ENCODE measurements around the gene MAPT.

Gene MAPT

GRCh38 chr17:46035112-46035818 lies 140.9 kb downstream of the MAPT start:
- H3K9me3 ChIP-seq: no peaks in the 10 kb centered on the region
- peaks cover 73 to 96% (median 93%) of the 10 kb centered on the region in 3 donors for H3K36me3 ChIP-seq
- no peak overlapping the region for H3K27ac ChIP-seq
- no peak for TF ChIP-seq CTCF (IDR thresholded peaks at IDR 0.05)
- intact Hi-C loops (cut with DNase I; ENCODE audit: low total_unique reads): no loop called here
- no peaks in the 10 kb centered on the region for H3K4me1 ChIP-seq
- H3K27me3 ChIP-seq: no peaks in the 10 kb centered on the region
- no peak for DNase-seq
- H3K4me3 ChIP-seq: no peak overlapping the region

GRCh38 chr17:46036491-46036890 lies 142.1 kb downstream of the MAPT start:
- Histone ChIP-seq H3K27me3 (no peaks in the 10 kb centered on the region), H3K27ac (no peak overlapping the region), H3K9me3 (no peaks in the 10 kb centered on the region), H3K36me3 (peaks cover 61 to 84% (median 81%) of the 10 kb centered on the region in 3 donors), H3K4me3 (no peak overlapping the region), H3K4me1 (no peaks in the 10 kb centered on the region)
- intact Hi-C loops (cut with DNase I; ENCODE audit: low total_unique reads): no loop called here
- TF ChIP-seq CTCF (IDR thresholded peaks at IDR 0.05): no peak
- no peak for DNase-seq

- Histone ChIP-seq H3K9me3 (no peaks in the 10 kb centered on the region), H3K27me3 (no peaks in the 10 kb centered on the region), H3K27ac (no peak overlapping the region), H3K36me3 (peaks cover 50 to 71% (median 68%) of the 10 kb centered on the region in 3 donors), H3K4me1 (no peaks in the 10 kb centered on the region), H3K4me3 (no peak overlapping the region)
- DNase-seq: no peak
- TF ChIP-seq CTCF (IDR thresholded peaks at IDR 0.05): no peak
- intact Hi-C loops (cut with DNase I; ENCODE audit: low total_unique reads): no loop called here
These were observed 143.4 kb downstream of the MAPT start for GRCh38 chr17:46037722-46038255.

- H3K4me1 ChIP-seq: no peaks in the 10 kb centered on the region
- no peak overlapping the region for H3K27ac ChIP-seq
- DNase-seq: no peak
- no peaks in the 10 kb centered on the region for H3K9me3 ChIP-seq
- H3K36me3 ChIP-seq: peaks cover 44 to 67% (median 62%) of the 10 kb centered on the region in 3 donors
- intact Hi-C loops (cut with DNase I; ENCODE audit: low total_unique reads): no loop called here
- TF ChIP-seq CTCF (IDR thresholded peaks at IDR 0.05): no peak
- H3K4me3 ChIP-seq: no peak overlapping the region
- no peaks in the 10 kb centered on the region for H3K27me3 ChIP-seq
These were observed 144.1 kb downstream of the MAPT start for GRCh38 chr17:46038414-46038813.

- no peak for DNase-seq
- Histone ChIP-seq H3K4me3 (no peak overlapping the region), H3K36me3 (peaks cover 39 to 65% (median 57%) of the 10 kb centered on the region in 3 donors), H3K4me1 (peaks cover 0 to 4% (median 0%) of the 10 kb centered on the region in 4 donors), H3K9me3 (no peaks in the 10 kb centered on the region), H3K27me3 (no peaks in the 10 kb centered on the region), H3K27ac (no peak overlapping the region)
- intact Hi-C loops (cut with DNase I; ENCODE audit: low total_unique reads): no loop called here
- TF ChIP-seq CTCF (IDR thresholded peaks at IDR 0.05): no peak
These were observed 144.6 kb downstream of the MAPT start for GRCh38 chr17:46038937-46039336.
